ENCODE measurements around the gene WIPF2. TPM values are rescaled to one million over a fixed set of nuclear protein-coding genes. Genes with fewer than 3 reads are reported as not detected.

Gene WIPF2
- total and polyA plus RNA-seq, 12 donors, result 5.2 to 30.2 (median 15.2) TPM

GRCh38 chr17:40173091-40173777 is 45.9 kb upstream of the WIPF2 start:
- TF ChIP-seq, protein P1, sequence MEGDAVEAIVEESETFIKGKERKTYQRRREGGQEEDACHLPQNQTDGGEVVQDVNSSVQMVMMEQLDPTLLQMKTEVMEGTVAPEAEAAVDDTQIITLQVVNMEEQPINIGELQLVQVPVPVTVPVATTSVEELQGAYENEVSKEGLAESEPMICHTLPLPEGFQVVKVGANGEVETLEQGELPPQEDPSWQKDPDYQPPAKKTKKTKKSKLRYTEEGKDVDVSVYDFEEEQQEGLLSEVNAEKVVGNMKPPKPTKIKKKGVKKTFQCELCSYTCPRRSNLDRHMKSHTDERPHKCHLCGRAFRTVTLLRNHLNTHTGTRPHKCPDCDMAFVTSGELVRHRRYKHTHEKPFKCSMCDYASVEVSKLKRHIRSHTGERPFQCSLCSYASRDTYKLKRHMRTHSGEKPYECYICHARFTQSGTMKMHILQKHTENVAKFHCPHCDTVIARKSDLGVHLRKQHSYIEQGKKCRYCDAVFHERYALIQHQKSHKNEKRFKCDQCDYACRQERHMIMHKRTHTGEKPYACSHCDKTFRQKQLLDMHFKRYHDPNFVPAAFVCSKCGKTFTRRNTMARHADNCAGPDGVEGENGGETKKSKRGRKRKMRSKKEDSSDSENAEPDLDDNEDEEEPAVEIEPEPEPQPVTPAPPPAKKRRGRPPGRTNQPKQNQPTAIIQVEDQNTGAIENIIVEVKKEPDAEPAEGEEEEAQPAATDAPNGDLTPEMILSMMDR (IDR thresholded peaks at IDR 0.05), result no peak
- TF ChIP-seq POLR2A (IDR thresholded peaks at IDR 0.05), result no peak
- no peak for DNase-seq
- Histone ChIP-seq H3K9me3 (replicated peaks in 1 of 3) (no peaks in the 10 kb centered on the region), H3K36me3 (replicated peaks in 1 of 2) (peaks cover 0 to 60% of the 10 kb centered on the region in 2 donors), H3K27me3 (no peaks in the 10 kb centered on the region), H3K27ac (no peak overlapping the region), H3K4me3 (no peak overlapping the region), H3K4me1 (replicated peaks in 1 of 2) (peaks cover 8 to 10% of the 10 kb centered on the region in 2 donors)
- intact Hi-C loops (cut with DNase I), result loop anchor here (5.0 to 10.0 kb wide), 2 partner anchors 41 to 118 kb away; partner anchors contain the start of gene MED24 (in 1 of the 2)
- WGBS, 4 donors, result 75 to 91% (median 81%) methylated on average over 4 of the region's 4 CpGs

- H3K4me1 ChIP-seq (replicated peaks in 1 of 2), result peaks cover 8 to 10% of the 10 kb centered on the region in 2 donors
- peaks cover 0 to 55% of the 10 kb centered on the region in 2 donors for H3K36me3 ChIP-seq (replicated peaks in 1 of 2)
- no peak for DNase-seq
- no peak overlapping the region for H3K27ac ChIP-seq
- H3K4me3 ChIP-seq, result no peak overlapping the region
- WGBS, 4 donors, result 74 to 96% (median 80%) methylated on average over 3 of the region's 3 CpGs
- intact Hi-C loops (cut with DNase I), result loop anchor here (5.0 to 10.0 kb wide), 2 partner anchors 41 to 119 kb away; partner anchors contain the start of gene MED24 (in 1 of the 2)
- TF ChIP-seq, protein P1 (IDR thresholded peaks at IDR 0.05), result no peak
- TF ChIP-seq POLR2A (IDR thresholded peaks at IDR 0.05), result no peak
- H3K27me3 ChIP-seq, result no peaks in the 10 kb centered on the region
- no peaks in the 10 kb centered on the region for H3K9me3 ChIP-seq (replicated peaks in 1 of 3)
These were observed 45.3 kb upstream of the WIPF2 start for GRCh38 chr17:40173778-40174135.

DNA sequence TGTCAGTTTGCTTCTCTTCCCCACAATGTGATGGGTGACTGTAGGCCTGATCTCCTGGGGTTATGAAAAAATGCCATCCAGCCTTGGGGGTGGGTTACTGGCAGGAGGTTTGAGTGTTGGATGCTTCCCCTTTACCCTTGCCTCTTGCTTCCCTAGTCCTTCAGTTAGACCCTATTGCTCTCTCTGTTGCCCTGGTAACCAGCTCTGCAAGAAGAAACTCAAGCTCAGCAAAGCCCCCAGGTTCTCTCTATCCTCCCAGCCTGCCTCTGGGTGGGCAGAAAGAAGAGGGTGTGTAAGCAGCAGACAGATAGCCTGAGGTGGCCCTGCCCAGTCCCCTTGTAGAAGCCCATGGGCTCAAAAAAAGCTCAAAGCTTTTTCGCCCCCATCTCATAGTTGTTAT is 44.6 kb upstream of the WIPF2 start:
- no peak for DNase-seq
- Histone ChIP-seq H3K4me3 (no peak overlapping the region), H3K36me3 (replicated peaks in 1 of 2) (peaks cover 0 to 47% of the 10 kb centered on the region in 2 donors), H3K9me3 (replicated peaks in 1 of 3) (no peaks in the 10 kb centered on the region), H3K27ac (no peak overlapping the region), H3K4me1 (replicated peaks in 1 of 2) (peaks cover 8 to 10% of the 10 kb centered on the region in 2 donors), H3K27me3 (no peaks in the 10 kb centered on the region)
- TF ChIP-seq, protein P1 (IDR thresholded peaks at IDR 0.05), result no peak
- intact Hi-C loops (cut with DNase I), result loop anchor here (5.0 to 10.0 kb wide), 2 partner anchors 42 to 120 kb away; partner anchors contain the start of gene MED24 (in 1 of the 2)
- 94 to 100% (median 100%) methylated on average over 1 of the region's 1 CpG for WGBS, 4 donors

DNA sequence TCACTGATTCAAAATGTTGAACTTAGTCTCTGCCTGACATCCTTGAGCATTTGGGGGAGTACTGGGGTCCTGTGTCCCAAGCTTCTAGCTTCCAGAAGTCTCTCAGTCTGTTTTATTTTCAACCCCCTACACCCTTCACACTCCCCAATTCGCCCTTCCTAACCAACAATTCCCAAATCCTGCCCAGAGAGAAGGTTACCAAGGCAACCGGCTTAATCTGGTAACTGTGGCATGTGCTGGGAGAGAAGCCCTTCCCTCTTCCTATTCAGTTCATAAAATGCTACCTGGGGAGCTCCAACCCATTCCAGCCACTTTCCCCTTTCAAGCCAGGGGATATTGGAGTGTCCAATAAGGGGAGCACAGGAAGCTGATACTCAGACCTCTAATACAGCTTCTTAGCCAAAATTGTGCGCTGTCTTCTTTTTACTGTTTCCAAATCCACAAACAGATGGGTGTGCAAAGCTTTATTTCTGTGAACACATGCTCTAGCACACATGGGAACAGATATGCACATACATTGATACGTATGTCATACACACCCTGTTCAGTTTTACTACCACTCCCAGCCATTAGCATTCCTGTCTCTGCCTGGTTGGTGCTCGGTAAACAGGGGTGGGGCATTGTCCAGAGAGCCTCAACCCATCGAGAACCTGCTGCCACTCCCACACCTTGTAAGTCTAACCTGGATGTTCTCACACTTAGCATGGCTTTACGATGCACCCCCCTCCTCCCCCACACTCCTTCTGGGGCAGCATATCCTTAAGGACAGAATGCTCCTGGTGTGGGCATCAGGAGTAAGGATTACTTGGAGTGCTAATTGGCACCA is 43.0 kb upstream of the WIPF2 start:
- Histone ChIP-seq H3K4me1 (replicated peaks in 1 of 2) (peaks cover 12 to 20% of the 10 kb centered on the region in 2 donors), H3K27me3 (no peaks in the 10 kb centered on the region), H3K27ac (no peak overlapping the region), H3K4me3 (no peak overlapping the region), H3K9me3 (replicated peaks in 1 of 3) (no peaks in the 10 kb centered on the region), H3K36me3 (replicated peaks in 1 of 2) (peaks cover 0 to 31% of the 10 kb centered on the region in 2 donors)
- TF ChIP-seq, protein P1 (IDR thresholded peaks at IDR 0.05), result no peak
- TF ChIP-seq POLR2A (IDR thresholded peaks at IDR 0.05), result no peak
- no peak for DNase-seq
- intact Hi-C loops (cut with DNase I), result loop anchor here in 1 of 2 donors (10.0 kb wide), 1 partner anchor 121 kb away; the partner anchor contains the start of gene MED24
- WGBS, 4 donors, result 86 to 96% (median 91%) methylated on average over 7 of the region's 7 CpGs

Measured in adrenal gland (tissue), 12 donors.